HL-60 (cell line): ENCODE measurements around the gene MYO6.

ENCODE experiments used
- CTCF ChIP-seq: IDR thresholded peaks from one replicate; pipeline ENCODE4 v1.5.1; 2011; ENCODE audit warnings: low read length, control low read depth, inconsistent platforms; ENCODE audit not compliant: insufficient read depth
- REST ChIP-seq: IDR thresholded peaks from 2 replicates; pipeline ENCODE4 v1.6.1; 2012; ENCODE audit warnings: low read depth; ENCODE audit not compliant: insufficient replicate concordance

- TF ChIP-seq CTCF (no peak), REST (no peak)
These were observed 45.4 kb downstream of the MYO6 start for GRCh38 chr6:75794351-75794846.
